Hepatocyte (in vitro differentiated cells): ENCODE measurements around the gene ESYT3. TPM values are rescaled to one million over a fixed set of nuclear protein-coding genes. Genes with fewer than 3 reads are reported as not detected.

Source experiments
- DNase-seq: peaks from one replicate; pipeline ENCODE4 v3.0.0-alpha.2; 2016; ENCODE audit warnings: low spot score
- H2AFZ ChIP-seq: fragments of 200-600 bp; sonication (generic); 2 replicates; pipeline ENCODE4 v1.6.0; 2016; ENCODE audit warnings: antibody characterized with exemption, mild to moderate bottlenecking
- H3K27ac ChIP-seq: fragments of 200-600 bp; sonication (generic); 2 replicates; pipeline ENCODE4 v1.5.1; 2016; ENCODE audit warnings: mild to moderate bottlenecking
- H3K27me3 ChIP-seq: fragments of 200-600 bp; sonication (generic); 2 replicates; pipeline ENCODE4 v1.6.1; 2016
- H3K36me3 ChIP-seq: fragments of 200-600 bp; sonication (generic); replicated peaks from 2 replicates; pipeline ENCODE4 v1.5.1; 2016; ENCODE audit warnings: low read depth; ENCODE audit not compliant: insufficient read depth
- H3K4me1 ChIP-seq: fragments of 200-600 bp; sonication (generic); 2 replicates; pipeline ENCODE4 v1.5.1; 2016; ENCODE audit warnings: mild to moderate bottlenecking, moderate library complexity; ENCODE audit not compliant: insufficient read depth
- H3K4me2 ChIP-seq: fragments of 200-600 bp; sonication (generic); 2 replicates; pipeline ENCODE4 v1.6.0; 2016
- H3K4me3 ChIP-seq: fragments of 200-600 bp; sonication (generic); 2 replicates; pipeline ENCODE4 v1.5.1; 2016; ENCODE audit warnings: mild to moderate bottlenecking
- H3K79me2 ChIP-seq: fragments of 200-600 bp; sonication (generic); 2 replicates; pipeline ENCODE4 v1.6.0; 2017; ENCODE audit warnings: mild to moderate bottlenecking
- H3K9me2 ChIP-seq: fragments of 200-600 bp; sonication (generic); replicated peaks from 2 replicates; pipeline ENCODE4 v1.6.0; 2017; ENCODE audit warnings: mild to moderate bottlenecking; ENCODE audit not compliant: insufficient read depth
- H3K9me3 ChIP-seq: fragments of 200-600 bp; sonication (generic); 2 replicates; pipeline ENCODE4 v1.5.1; 2016; ENCODE audit warnings: low read depth, mild to moderate bottlenecking
- H4K20me1 ChIP-seq: fragments of 200-600 bp; sonication (generic); 2 replicates; pipeline ENCODE4 v1.6.0; 2016; ENCODE audit warnings: mild to moderate bottlenecking; ENCODE audit not compliant: insufficient read depth, poor library complexity, severe bottlenecking
- CTCF ChIP-seq: fragments of 200-600 bp; sonication (generic); IDR thresholded peaks from 2 replicates; pipeline ENCODE4 v1.5.1; 2016; ENCODE audit warnings: antibody characterized with exemption, mild to moderate bottlenecking; ENCODE audit not compliant: poor library complexity
- EZH2 ChIP-seq: fragments of 200-600 bp; sonication (generic); IDR thresholded peaks from 2 replicates; pipeline ENCODE4 v1.6.1; 2016; ENCODE audit warnings: antibody characterized with exemption, mild to moderate bottlenecking, borderline replicate concordance
- EZH2phosphoT487 ChIP-seq: fragments of 200-600 bp; sonication (generic); IDR thresholded peaks from one replicate; pipeline ENCODE4 v1.6.1; 2018; ENCODE audit warnings: antibody characterized with exemption, mild to moderate bottlenecking, low read depth, moderate library complexity; ENCODE audit not compliant: unreplicated experiment, severe bottlenecking
- WGBS: methylation state at CpG from one replicate; pipeline ENCODE4 v1.1.6; 2016; ENCODE audit warnings: low lambda C conversion rate; ENCODE audit errors: missing lambda C conversion rate; 5-methylcytosine and 5-hydroxymethylcytosine counted together
- polyA plus RNA-seq: library from polyadenylated mRNA; unstranded; fragments of >200 nt; fragmentation: Nextera tagmentation; extraction: Ambion mirVana; gene quantifications from 2 replicates; pipeline ENCODE4 v1.2.1, GENCODE V29; 2016
- total RNA-seq: library from RNA; depleted of rRNA; stranded (reverse); fragments of >200 nt; gene quantifications from 2 replicates; pipeline ENCODE4 v1.2.3, GENCODE V29; 2014

ESYT3 gene
- total and polyA plus RNA-seq, 2 experiments from 2014 or later, result 0.47 to 1.1 TPM

GRCh38 chr3:138496436-138496835, 62.0 kb downstream of the ESYT3 start:
- Histone ChIP-seq H3K79me2 (no peaks in the 10 kb centered on the region), H4K20me1 (no peaks in the 10 kb centered on the region), H3K36me3 (no peaks in the 10 kb centered on the region), H3K27ac (no peak overlapping the region), H3K4me3 (no peak overlapping the region), H3K4me1 (no peaks in the 10 kb centered on the region), H3K4me2 (no peak overlapping the region), H3K9me3 (no peaks in the 10 kb centered on the region), H2AFZ (no peak overlapping the region), H3K9me2 (no peaks in the 10 kb centered on the region), H3K27me3 (no peaks in the 10 kb centered on the region)
- no peak for DNase-seq
- no peak for TF ChIP-seq EZH2phosphoT487
- 88% methylated on average over 2 of the region's 2 CpGs for WGBS

- Histone ChIP-seq H3K36me3 (no peaks in the 10 kb centered on the region), H3K9me2 (no peaks in the 10 kb centered on the region), H3K27me3 (no peaks in the 10 kb centered on the region), H4K20me1 (no peaks in the 10 kb centered on the region), H2AFZ (no peak overlapping the region), H3K4me2 (no peak overlapping the region), H3K4me3 (no peak overlapping the region), H3K4me1 (no peaks in the 10 kb centered on the region), H3K27ac (no peak overlapping the region), H3K79me2 (no peaks in the 10 kb centered on the region), H3K9me3 (no peaks in the 10 kb centered on the region)
- TF ChIP-seq CTCF (no peak), EZH2 (no peak), EZH2phosphoT487 (no peak)
- DNase-seq, result no peak
Measured at GRCh38 chr3:138497021-138497420, 62.6 kb downstream of the ESYT3 start.

- 98% methylated on average over 1 of the region's 1 CpG for WGBS
- no peaks in the 10 kb centered on the region for H3K9me2 ChIP-seq
- no peak overlapping the region for H3K4me3 ChIP-seq
- no peaks in the 10 kb centered on the region for H3K9me3 ChIP-seq
- no peak overlapping the region for H3K4me2 ChIP-seq
- no peaks in the 10 kb centered on the region for H4K20me1 ChIP-seq
- no peak overlapping the region for H3K27ac ChIP-seq
- H3K79me2 ChIP-seq, result no peaks in the 10 kb centered on the region
- H3K4me1 ChIP-seq, result no peaks in the 10 kb centered on the region
- DNase-seq, result no peak
- H3K27me3 ChIP-seq, result no peaks in the 10 kb centered on the region
- H3K36me3 ChIP-seq, result no peaks in the 10 kb centered on the region
- TF ChIP-seq EZH2phosphoT487 (no peak), CTCF (no peak), EZH2 (no peak)
- H2AFZ ChIP-seq, result no peak overlapping the region
Measured at GRCh38 chr3:138497851-138498250, 63.4 kb downstream of the ESYT3 start.

- Histone ChIP-seq H3K9me3 (no peaks in the 10 kb centered on the region), H3K36me3 (no peaks in the 10 kb centered on the region), H3K4me2 (no peak overlapping the region), H3K27me3 (no peaks in the 10 kb centered on the region), H4K20me1 (no peaks in the 10 kb centered on the region), H3K27ac (no peak overlapping the region), H3K9me2 (no peaks in the 10 kb centered on the region), H2AFZ (no peak overlapping the region), H3K79me2 (no peaks in the 10 kb centered on the region), H3K4me1 (no peaks in the 10 kb centered on the region), H3K4me3 (no peak overlapping the region)
- no peak for TF ChIP-seq EZH2
- no peak for TF ChIP-seq EZH2phosphoT487
- TF ChIP-seq CTCF, result no peak
- no peak for DNase-seq
Measured at GRCh38 chr3:138498991-138499390, 64.6 kb downstream of the ESYT3 start.
